Tibial artery (tissue), 4 donors: ENCODE data around the gene MAPK8.
A peak's percentile ranks its signal among the peaks of the same experiment; 100 is the strongest.

Experiments
- DNase-seq, 2 donors: peaks; one replicate each; pipeline ENCODE4 v3.0.0-alpha.2; 2019
- H3K27ac ChIP-seq, 2 donors: fragments of 200-600 bp; sonication (generic) in 1 of 2; 1 replicate in 1 of 2; 2 replicates in 1 of 2; pipeline ENCODE4 v1.5.1; 2018 to 2019; ENCODE audit warnings: mild to moderate bottlenecking in 1 of 2
- H3K27me3 ChIP-seq, 2 donors: fragments of 200-600 bp; sonication (generic) in 1 of 2; one replicate each; pipeline versions ENCODE4 v1.5.1 to v1.6.0; 2016 to 2019
- H3K36me3 ChIP-seq, 3 donors: fragments of 200-600 bp; sonication (generic) in 2 of 3; one replicate each; pipeline ENCODE4 v1.5.1; 2016 to 2019; ENCODE audit warnings: mild to moderate bottlenecking in 2 of 3
- H3K4me1 ChIP-seq, 4 donors: fragments of 200-600 bp; sonication (generic) in 2 of 4; 1 replicate in 3 of 4; 2 replicates in 1 of 4; pipeline ENCODE4 v1.5.1; 2016 to 2019
- H3K4me3 ChIP-seq, 2 donors: fragments of 200-600 bp; sonication (generic) in 1 of 2; 1 replicate in 1 of 2; 2 replicates in 1 of 2; pipeline ENCODE4 v1.5.1; 2018 to 2019; ENCODE audit warnings: mild to moderate bottlenecking in 2 of 2
- H3K9me3 ChIP-seq, 3 donors: fragments of 200-600 bp; sonication (generic) in 1 of 3; one replicate each; pipeline ENCODE4 v1.5.1; 2016 to 2019
- CTCF ChIP-seq, 2 experiments: fragments of 200-600 bp in 1 of 2; fragments of 450-650 bp in 1 of 2; IDR thresholded peaks; one replicate each; pipeline ENCODE4 v1.5.1; 2017 to 2019; ENCODE audit warnings: antibody characterized with exemption in 2 of 2, mild to moderate bottlenecking in 1 of 2, moderate library complexity in 1 of 2
- intact Hi-C: fragments of 100-400 bp; cut with DNase I; formaldehyde crosslinking; loops from one replicate; pipeline ENCODE4 v1.15.0; 2023; ENCODE audit warnings: low total_unique reads

MAPK8 gene

GRCh38 chr10:48287417-48288391 is 18.8 kb upstream of the MAPK8 start:
- intact Hi-C loops = no loop called here
- no peak overlapping the region for H3K4me3 ChIP-seq
- H3K36me3 ChIP-seq = no peaks in the 10 kb centered on the region
- no peak overlapping the region for H3K27ac ChIP-seq
- TF ChIP-seq CTCF (IDR thresholded peaks at IDR 0.05) = no peak
- H3K4me1 ChIP-seq = peaks cover 0 to 11% (median 0%) of the 10 kb centered on the region in 4 donors
- H3K27me3 ChIP-seq = peaks cover 0 to 5% of the 10 kb centered on the region in 2 donors
- DNase-seq = no peak
- H3K9me3 ChIP-seq = peaks cover 0 to 10% (median 4%) of the 10 kb centered on the region in 3 donors

- peaks cover 0 to 5% of the 10 kb centered on the region in 2 donors for H3K27me3 ChIP-seq
- H3K4me1 ChIP-seq = peaks cover 0 to 11% (median 0%) of the 10 kb centered on the region in 4 donors
- H3K36me3 ChIP-seq = no peaks in the 10 kb centered on the region
- no peak for TF ChIP-seq CTCF (IDR thresholded peaks at IDR 0.05)
- intact Hi-C loops = no loop called here
- peaks cover 0 to 8% (median 4%) of the 10 kb centered on the region in 3 donors for H3K9me3 ChIP-seq
- no peak overlapping the region for H3K27ac ChIP-seq
- DNase-seq = no peak
- H3K4me3 ChIP-seq = no peak overlapping the region
Observed at GRCh38 chr10:48288661-48289060, 17.8 kb upstream of the MAPK8 start.

- DNase-seq = peak in 1 of 2 donors; percentile 43
- peak; percentile 62 to 71 for TF ChIP-seq CTCF (IDR thresholded peaks at IDR 0.05)
- intact Hi-C loops = no loop called here
- no peaks in the 10 kb centered on the region for H3K36me3 ChIP-seq
- H3K4me1 ChIP-seq = peaks cover 0 to 11% (median 0%) of the 10 kb centered on the region in 4 donors
- H3K9me3 ChIP-seq = no peaks in the 10 kb centered on the region
- peaks cover 0 to 5% of the 10 kb centered on the region in 2 donors for H3K27me3 ChIP-seq
- no peak overlapping the region for H3K4me3 ChIP-seq
- no peak overlapping the region for H3K27ac ChIP-seq
Observed at GRCh38 chr10:48289501-48290238, 16.8 kb upstream of the MAPK8 start.

- no peak overlapping the region for H3K4me3 ChIP-seq
- no peak overlapping the region for H3K27ac ChIP-seq
- H3K27me3 ChIP-seq = peaks cover 0 to 5% of the 10 kb centered on the region in 2 donors
- peaks cover 0 to 11% (median 0%) of the 10 kb centered on the region in 4 donors for H3K4me1 ChIP-seq
- intact Hi-C loops = no loop called here
- no peak for DNase-seq
- no peaks in the 10 kb centered on the region for H3K9me3 ChIP-seq
- TF ChIP-seq CTCF (IDR thresholded peaks at IDR 0.05) = no peak
- H3K36me3 ChIP-seq = no peaks in the 10 kb centered on the region
Observed at GRCh38 chr10:48290286-48290685, 16.2 kb upstream of the MAPK8 start.

GRCh38 chr10:48291190-48291589 is 15.3 kb upstream of the MAPK8 start:
- H3K4me3 ChIP-seq = no peak overlapping the region
- no peak for DNase-seq
- TF ChIP-seq CTCF (IDR thresholded peaks at IDR 0.05) = no peak
- H3K9me3 ChIP-seq = no peaks in the 10 kb centered on the region
- H3K27me3 ChIP-seq = peaks cover 0 to 2% of the 10 kb centered on the region in 2 donors
- peaks cover 0 to 11% (median 0%) of the 10 kb centered on the region in 4 donors for H3K4me1 ChIP-seq
- H3K36me3 ChIP-seq = no peaks in the 10 kb centered on the region
- H3K27ac ChIP-seq = no peak overlapping the region
- intact Hi-C loops = no loop called here
